Measurements from ENCODE around the gene PPARG. TPM values are rescaled to one million over a fixed set of nuclear protein-coding genes. Genes with fewer than 3 reads are reported as not detected.
A peak's percentile ranks its signal among the peaks of the same experiment; 100 is the strongest.

Gene PPARG
- total RNA-seq, 1 experiment from 2014 or later, result 61.5 TPM

DNA sequence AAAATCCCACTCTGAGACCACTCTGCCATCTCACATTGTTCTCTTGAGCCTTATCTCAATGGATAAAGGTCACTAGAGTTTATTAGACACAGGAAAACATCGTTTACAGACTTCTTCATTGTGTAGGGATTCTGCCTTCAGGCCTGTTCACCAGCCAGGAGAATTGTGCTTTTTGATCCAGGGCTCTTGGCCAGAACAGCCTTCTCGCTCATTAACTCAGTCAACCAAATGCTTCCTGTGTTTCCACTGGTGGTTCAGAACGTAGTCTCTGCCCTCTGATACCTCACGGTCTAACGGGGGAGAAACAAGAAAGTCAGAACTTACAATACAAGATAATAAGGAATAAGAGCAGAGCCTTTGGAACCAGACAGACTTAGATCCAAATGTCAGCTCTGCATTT, 141.2 kb downstream of the PPARG start:
- no peaks in the 10 kb centered on the region for H3K9me3 ChIP-seq (ENCODE audit: insufficient read depth, low read depth)
- no peaks in the 10 kb centered on the region for H4K20me1 ChIP-seq (ENCODE audit: insufficient read depth)
- no TSS peak for BruUV-seq (replicated peaks)
- H3K4me1 ChIP-seq (replicated peaks; ENCODE audit: insufficient read depth), result no peaks in the 10 kb centered on the region; the same call in 1 of the 2 replicates
- H3K27me3 ChIP-seq (ENCODE audit: insufficient read depth, low read depth), result no peaks in the 10 kb centered on the region
- POLR2A ChIA-PET (ENCODE audit: unreplicated experiment), result no interaction called here
- peaks cover 49% of the 10 kb centered on the region for H3K36me3 ChIP-seq (ENCODE audit: low read depth)
- H3F3A ChIP-seq (ENCODE audit: insufficient read depth, low read depth), result peaks cover 49% of the 10 kb centered on the region; the same call in 1 of the 2 replicates
- H3K4me2 ChIP-seq, result no peak overlapping the region
- H3K9me2 ChIP-seq (ENCODE audit: insufficient read depth), result no peaks in the 10 kb centered on the region
- H2AFZ ChIP-seq, result no peak overlapping the region
- H3K79me2 ChIP-seq (ENCODE audit: low read depth), result no peaks in the 10 kb centered on the region
- H3K27ac ChIP-seq, result peak overlapping the region; percentile 1; the same call in 1 of the 2 replicates
- TF ChIP-seq, protein P1, sequence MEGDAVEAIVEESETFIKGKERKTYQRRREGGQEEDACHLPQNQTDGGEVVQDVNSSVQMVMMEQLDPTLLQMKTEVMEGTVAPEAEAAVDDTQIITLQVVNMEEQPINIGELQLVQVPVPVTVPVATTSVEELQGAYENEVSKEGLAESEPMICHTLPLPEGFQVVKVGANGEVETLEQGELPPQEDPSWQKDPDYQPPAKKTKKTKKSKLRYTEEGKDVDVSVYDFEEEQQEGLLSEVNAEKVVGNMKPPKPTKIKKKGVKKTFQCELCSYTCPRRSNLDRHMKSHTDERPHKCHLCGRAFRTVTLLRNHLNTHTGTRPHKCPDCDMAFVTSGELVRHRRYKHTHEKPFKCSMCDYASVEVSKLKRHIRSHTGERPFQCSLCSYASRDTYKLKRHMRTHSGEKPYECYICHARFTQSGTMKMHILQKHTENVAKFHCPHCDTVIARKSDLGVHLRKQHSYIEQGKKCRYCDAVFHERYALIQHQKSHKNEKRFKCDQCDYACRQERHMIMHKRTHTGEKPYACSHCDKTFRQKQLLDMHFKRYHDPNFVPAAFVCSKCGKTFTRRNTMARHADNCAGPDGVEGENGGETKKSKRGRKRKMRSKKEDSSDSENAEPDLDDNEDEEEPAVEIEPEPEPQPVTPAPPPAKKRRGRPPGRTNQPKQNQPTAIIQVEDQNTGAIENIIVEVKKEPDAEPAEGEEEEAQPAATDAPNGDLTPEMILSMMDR (conservative IDR thresholded peaks at IDR 0.05), result no peak
- TF ChIP-seq EZH2 (IDR thresholded peaks at IDR 0.05; ENCODE audit: low read depth), result no peak
- CTCF ChIA-PET, result interaction anchor here (0.7 kb wide), 1 partner anchor 462 kb away, joined by 5 read pairs; no protein-coding TSS in a partner anchor
- H3K4me3 ChIP-seq, result no peak overlapping the region
- intact Hi-C loops (cut with micrococcal nuclease; ENCODE audit: unreplicated experiment), result no loop called here
- DNase-seq, result no peak

DNA sequence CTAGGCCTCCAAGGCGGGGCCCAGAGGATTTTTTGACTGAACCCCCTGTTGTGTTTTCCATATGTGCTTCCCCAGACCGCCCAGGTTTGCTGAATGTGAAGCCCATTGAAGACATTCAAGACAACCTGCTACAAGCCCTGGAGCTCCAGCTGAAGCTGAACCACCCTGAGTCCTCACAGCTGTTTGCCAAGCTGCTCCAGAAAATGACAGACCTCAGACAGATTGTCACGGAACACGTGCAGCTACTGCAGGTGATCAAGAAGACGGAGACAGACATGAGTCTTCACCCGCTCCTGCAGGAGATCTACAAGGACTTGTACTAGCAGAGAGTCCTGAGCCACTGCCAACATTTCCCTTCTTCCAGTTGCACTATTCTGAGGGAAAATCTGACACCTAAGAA, 145.0 kb downstream of the PPARG start:
- Histone ChIP-seq H3K9me2 (ENCODE audit: insufficient read depth) (no peaks in the 10 kb centered on the region), H3F3A (ENCODE audit: insufficient read depth, low read depth) (peaks cover 72% of the 10 kb centered on the region), H4K20me1 (ENCODE audit: insufficient read depth) (no peaks in the 10 kb centered on the region), H3K36me3 (ENCODE audit: low read depth) (peaks cover 38% of the 10 kb centered on the region), H3K27me3 (ENCODE audit: insufficient read depth, low read depth) (no peaks in the 10 kb centered on the region), H3K4me2 (no peak overlapping the region), H3K4me1 (replicated peaks; ENCODE audit: insufficient read depth) (no peaks in the 10 kb centered on the region), H3K4me3 (no peak overlapping the region), H3K27ac (no peak overlapping the region), H3K79me2 (ENCODE audit: low read depth) (no peaks in the 10 kb centered on the region), H2AFZ (no peak overlapping the region), H3K9me3 (ENCODE audit: insufficient read depth, low read depth) (no peaks in the 10 kb centered on the region)
- ChIA-PET POLR2A (ENCODE audit: unreplicated experiment) (no interaction called here), CTCF (no interaction called here)
- DNase-seq, result no peak
- no TSS peak for BruUV-seq (replicated peaks)
- intact Hi-C loops (cut with micrococcal nuclease; ENCODE audit: unreplicated experiment), result no loop called here
- TF ChIP-seq EZH2 (IDR thresholded peaks at IDR 0.05; ENCODE audit: low read depth), result no peak
- TF ChIP-seq, protein P1 (conservative IDR thresholded peaks at IDR 0.05), result no peak

DNA sequence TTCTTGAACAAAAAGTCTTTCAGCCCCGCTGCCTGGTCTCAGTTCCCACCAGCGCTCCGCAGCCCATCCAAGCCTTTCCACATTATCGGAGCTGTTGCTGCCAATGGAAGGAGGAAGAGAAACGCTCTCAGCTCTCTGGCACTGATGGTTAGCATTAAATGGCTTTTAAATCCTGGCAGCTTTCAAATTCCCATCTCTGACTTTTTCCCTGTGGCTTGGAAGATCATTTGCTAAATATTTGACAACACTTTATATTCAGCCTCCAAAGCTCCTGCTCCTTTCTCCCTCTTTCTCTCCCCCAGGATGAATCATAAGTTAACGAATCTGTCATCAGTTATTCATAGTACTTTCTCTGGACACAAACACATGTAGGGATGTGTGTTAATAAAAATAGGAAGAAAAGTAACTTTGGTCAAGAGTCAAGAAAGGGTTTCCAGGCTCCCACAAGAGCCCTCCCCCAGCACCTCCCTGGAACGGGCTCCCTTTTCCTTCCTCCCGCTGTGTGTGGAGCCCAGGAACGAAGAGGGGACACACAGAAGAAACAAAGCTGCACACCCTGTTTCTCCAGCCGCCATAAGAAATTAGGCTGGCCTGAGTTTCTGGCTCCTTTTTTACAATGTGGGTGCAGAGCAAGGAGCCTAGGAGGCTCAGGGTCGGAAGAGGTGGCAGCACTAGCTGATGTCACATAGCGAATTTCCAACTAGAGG, 147.8 kb downstream of the PPARG start:
- no peak for TF ChIP-seq EZH2 (IDR thresholded peaks at IDR 0.05; ENCODE audit: low read depth)
- TF ChIP-seq, protein P1 (conservative IDR thresholded peaks at IDR 0.05), result no peak
- no peak overlapping the region for H3K4me3 ChIP-seq
- H3K4me2 ChIP-seq, result no peak overlapping the region
- no peaks in the 10 kb centered on the region for H3K9me3 ChIP-seq (ENCODE audit: insufficient read depth, low read depth)
- peaks cover 6% of the 10 kb centered on the region for H3K4me1 ChIP-seq (replicated peaks; ENCODE audit: insufficient read depth)
- H3F3A ChIP-seq (ENCODE audit: insufficient read depth, low read depth), result peaks cover 56% of the 10 kb centered on the region
- H3K9me2 ChIP-seq (ENCODE audit: insufficient read depth), result no peaks in the 10 kb centered on the region
- no peak for DNase-seq
- H3K79me2 ChIP-seq (ENCODE audit: low read depth), result no peaks in the 10 kb centered on the region
- intact Hi-C loops (cut with micrococcal nuclease; ENCODE audit: unreplicated experiment), result no loop called here
- H3K27ac ChIP-seq, result peak overlapping the region; percentile 31; the same call in 1 of the 2 replicates
- ChIA-PET POLR2A (ENCODE audit: unreplicated experiment) (no interaction called here), CTCF (interaction anchor here (0.6 kb wide), 1 partner anchor 28 kb away, joined by 6 read pairs; no protein-coding TSS in a partner anchor)
- H4K20me1 ChIP-seq (ENCODE audit: insufficient read depth), result no peaks in the 10 kb centered on the region
- peaks cover 23% of the 10 kb centered on the region; the same call in 1 of the 2 replicates for H3K36me3 ChIP-seq (ENCODE audit: low read depth)
- H2AFZ ChIP-seq, result no peak overlapping the region
- BruUV-seq (replicated peaks), result no TSS peak
- no peaks in the 10 kb centered on the region for H3K27me3 ChIP-seq (ENCODE audit: insufficient read depth, low read depth)
